IMR-90 (cell line): ENCODE measurements around the gene BNIP5. TPM values are rescaled to one million over a fixed set of nuclear protein-coding genes. Genes with fewer than 3 reads are reported as not detected.
"Not testable (repeated sequence)": the region's sequence is repeated elsewhere in the genome, so short reads cannot be mapped to it uniquely, and the experiment has no call there.

Experiments
- ATAC-seq: fragments of 200-7000 bp; cut with Tn5 transposase; 2 replicates; pipeline ENCODE4 v1.9.1; 2020; ENCODE audit warnings: low read depth, mild to moderate bottlenecking, moderate library complexity
- BruUV-seq: library from RNA; stranded (reverse); fragments of 400-500 nt; replicated peaks from 2 replicates; lab custom pipeline; 2021; lab: Mats Ljungman, UMichigan
- CTCF ChIA-PET: fragments of 300-600 bp; formaldehyde crosslinking; extraction: SDS; loops from one replicate; lab custom pipeline; 2021; ENCODE audit warnings: antibody characterized with exemption; lab: Yijun Ruan, JAX
- POLR2A ChIA-PET: fragments of 300-600 bp; sonication (Branson Sonifier 250); formaldehyde crosslinking; loops from one replicate; lab custom pipeline; 2022; ENCODE audit warnings: antibody characterized with exemption; ENCODE audit not compliant: unreplicated experiment; lab: Charles Lee
- DNase-seq: peaks from one replicate; pipeline ENCODE4 v3.0.0; 2013
- H2AFZ ChIP-seq: replicated peaks from 2 replicates; pipeline ENCODE3; 2013; ENCODE audit warnings: low read length, mild to moderate bottlenecking; ENCODE audit not compliant: poor library complexity
- H2AK5ac ChIP-seq: 2 replicates; pipeline ENCODE4 v1.6.1; 2013; ENCODE audit warnings: low read depth, low read length, inconsistent platforms
- H2AK9ac ChIP-seq: replicated peaks from 2 replicates; pipeline ENCODE3; 2013; ENCODE audit warnings: mild to moderate bottlenecking, low read depth, low read length, moderate library complexity; ENCODE audit not compliant: poor library complexity
- H2BK120ac ChIP-seq: 2 replicates; pipeline ENCODE4 v1.6.1; 2013; ENCODE audit warnings: low read depth, low read length, inconsistent platforms
- H2BK15ac ChIP-seq: 3 replicates; pipeline ENCODE4 v1.6.1; 2013; ENCODE audit warnings: low read depth, low read length, inconsistent platforms
- H2BK20ac ChIP-seq: 2 replicates; pipeline ENCODE4 v1.6.1; 2013; ENCODE audit warnings: low read depth, mild to moderate bottlenecking, inconsistent platforms, low read length, moderate library complexity
- H2BK5ac ChIP-seq: 2 replicates; pipeline ENCODE4 v1.6.1; 2013; ENCODE audit warnings: mild to moderate bottlenecking, low read depth, low read length, inconsistent platforms; ENCODE audit not compliant: poor library complexity, severe bottlenecking
- H3K14ac ChIP-seq: replicated peaks from 2 replicates; pipeline ENCODE4 v1.6.1; 2013; ENCODE audit warnings: low read depth, low read length, inconsistent platforms
- H3K18ac ChIP-seq: 2 replicates; pipeline ENCODE4 v1.6.1; 2013; ENCODE audit warnings: low read depth, low read length, control low read depth
- H3K23ac ChIP-seq: 2 replicates; pipeline ENCODE4 v1.6.1; 2013; ENCODE audit warnings: low read depth, low read length, inconsistent platforms
- H3K27ac ChIP-seq: 2 replicates; pipeline ENCODE4 v1.5.1; 2013; ENCODE audit warnings: mild to moderate bottlenecking, control low read depth, low read length; ENCODE audit not compliant: insufficient read depth
- H3K27me3 ChIP-seq: 2 replicates; pipeline ENCODE4 v1.6.1; 2013; ENCODE audit warnings: low read length; ENCODE audit not compliant: control insufficient read depth, insufficient read depth
- H3K36me3 ChIP-seq: 2 replicates; pipeline ENCODE4 v1.6.1; 2013; ENCODE audit warnings: low read length, mixed read lengths; ENCODE audit not compliant: control insufficient read depth, insufficient read depth
- H3K4ac ChIP-seq: 2 replicates; pipeline ENCODE4 v1.6.1; 2013; ENCODE audit warnings: low read depth, low read length, inconsistent platforms
- H3K4me1 ChIP-seq: 2 replicates; pipeline ENCODE4 v1.6.1; 2013; ENCODE audit warnings: low read length, mixed read lengths; ENCODE audit not compliant: control insufficient read depth, insufficient read depth
- H3K4me2 ChIP-seq: 2 replicates; pipeline ENCODE4 v1.6.1; 2013; ENCODE audit warnings: low read depth, mild to moderate bottlenecking, control low read depth, low read length, moderate library complexity
- H3K4me3 ChIP-seq: 2 replicates; pipeline ENCODE4 v1.5.1; 2013; ENCODE audit warnings: low read depth, mild to moderate bottlenecking, control low read depth, low read length, moderate library complexity; ENCODE audit not compliant: insufficient read depth
- H3K56ac ChIP-seq: 2 replicates; pipeline ENCODE4 v1.6.1; 2013; ENCODE audit warnings: low read length, inconsistent platforms; ENCODE audit not compliant: insufficient read depth; ENCODE audit errors: extremely low read depth
- H3K79me1 ChIP-seq, 2 experiments: 2 replicates each; pipeline ENCODE4 v1.6.1; 2013; ENCODE audit warnings: low read length in 2 of 2, inconsistent platforms in 1 of 2, low read depth in 1 of 2
- H3K9ac ChIP-seq: 2 replicates; pipeline ENCODE4 v1.6.1; 2013; ENCODE audit warnings: low read depth, low read length, control low read depth
- H3K9me1 ChIP-seq: 2 replicates; pipeline ENCODE4 v1.6.1; 2013; ENCODE audit warnings: low read length, inconsistent platforms; ENCODE audit not compliant: insufficient read depth
- H3K9me3 ChIP-seq: 2 replicates; pipeline ENCODE4 v1.6.1; 2013; ENCODE audit warnings: low read length; ENCODE audit not compliant: control insufficient read depth, insufficient read depth
- H4K20me1 ChIP-seq: 2 replicates; pipeline ENCODE4 v1.6.1; 2013; ENCODE audit warnings: low read length, inconsistent platforms; ENCODE audit not compliant: insufficient read depth
- H4K5ac ChIP-seq: 2 replicates; pipeline ENCODE4 v1.6.1; 2013; ENCODE audit warnings: mild to moderate bottlenecking, low read depth, low read length, control low read depth
- H4K8ac ChIP-seq, 2 experiments: 2 replicates each; pipeline ENCODE4 v1.6.1; 2013; ENCODE audit warnings: low read depth in 2 of 2, low read length in 2 of 2, control low read depth in 1 of 2, inconsistent platforms in 1 of 2
- H4K91ac ChIP-seq: 2 replicates; pipeline ENCODE4 v1.6.1; 2013; ENCODE audit warnings: low read depth, low read length, inconsistent platforms; ENCODE audit not compliant: insufficient read depth
- WGBS, 2 experiments: methylation state at CpG; one replicate each; pipeline versions ENCODE4 v1.1.5 to v1.1.7; 2013; ENCODE audit warnings: missing lambda C conversion rate in 2 of 2; ENCODE audit not compliant: insufficient read length in 1 of 2; ENCODE audit errors: extremely low coverage in 2 of 2; 5-methylcytosine and 5-hydroxymethylcytosine counted together
- dilution Hi-C: fragments of 300-500 bp; cut with HindIII; formaldehyde crosslinking; loops from one replicate; pipeline ENCODE4 v1.14.3; 2018; ENCODE audit warnings: low sequenced_read_pairs; ENCODE audit not compliant: unreplicated experiment
- in situ Hi-C: fragments of 300-500 bp; cut with MboI; formaldehyde crosslinking; loops from 3 replicates; pipeline ENCODE4 v1.14.3; 2019; ENCODE audit warnings: low sequenced_read_pairs, inconsistent platforms, mixed read lengths
- intact Hi-C: fragments of 100-400 bp; cut with micrococcal nuclease; formaldehyde crosslinking; loops from 2 replicates; pipeline ENCODE4 v1.10.0; 2022
- polyA plus RNA-seq, 3 experiments: library from polyadenylated mRNA; depleted of rRNA; stranded (reverse); fragments of >200 nt; gene quantifications; 2 replicates each; pipeline ENCODE4 v1.2.3, GENCODE V29; 2012; ENCODE audit warnings: low replicate concordance in 1 of 3
- total RNA-seq: library from RNA; depleted of rRNA; stranded (reverse); fragments of >200 nt; gene quantifications from 2 replicates; pipeline ENCODE4 v1.2.3, GENCODE V29; 2012

The BNIP5 gene
- total and polyA plus RNA-seq, 2 of the 4 experiments (the other 2 are of a cell fraction), result not detected

GRCh38 chr6:36364061-36364635 lies 27.5 kb upstream of the BNIP5 start:
- ATAC-seq, CTCF ChIA-PET, H3K23ac ChIP-seq, H3K9me3 ChIP-seq, H2BK15ac ChIP-seq, BruUV-seq, H4K20me1 ChIP-seq, H4K5ac ChIP-seq, H2AK9ac ChIP-seq, H3K4me1 ChIP-seq, H4K91ac ChIP-seq, H2BK20ac ChIP-seq, H3K79me1 ChIP-seq, intact Hi-C loops, POLR2A ChIA-PET, H3K18ac ChIP-seq, H3K4me2 ChIP-seq, H3K27ac ChIP-seq, dilution Hi-C loops, H3K9ac ChIP-seq, H2AK5ac ChIP-seq, H3K14ac ChIP-seq, H2BK120ac ChIP-seq, H3K4ac ChIP-seq, H3K9me1 ChIP-seq, H3K56ac ChIP-seq, H2AFZ ChIP-seq, in situ Hi-C loops, H2BK5ac ChIP-seq, H3K27me3 ChIP-seq, DNase-seq, H3K36me3 ChIP-seq, H3K4me3 ChIP-seq, H4K8ac ChIP-seq: not testable (repeated sequence)
- WGBS, 2 experiments, result no CpG with 5 or more reads among the region's 34 CpGs

DNA sequence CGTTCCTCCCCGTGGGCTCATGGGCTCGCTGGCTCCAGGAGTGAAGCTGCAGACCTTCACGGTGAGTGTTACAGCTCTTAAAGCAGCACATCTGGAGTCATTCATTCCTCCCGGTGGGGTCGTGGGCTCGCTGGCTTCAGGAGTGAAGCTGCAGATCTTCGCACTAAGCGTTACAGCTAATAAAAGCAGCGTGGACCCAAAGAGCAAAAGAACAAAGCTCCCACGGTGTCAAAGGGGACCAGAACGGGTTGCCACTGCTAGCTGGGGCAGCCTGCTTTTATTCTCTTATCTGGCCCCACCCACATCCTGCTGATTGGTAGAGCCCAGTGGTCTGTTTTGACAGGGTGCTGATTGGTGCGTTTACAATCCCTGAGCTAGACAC lies 26.7 kb upstream of the BNIP5 start:
- H3K36me3 ChIP-seq, DNase-seq, H3K9ac ChIP-seq, H2BK15ac ChIP-seq, H3K27ac ChIP-seq, BruUV-seq, CTCF ChIA-PET, POLR2A ChIA-PET, H3K23ac ChIP-seq, H3K4me2 ChIP-seq, H3K18ac ChIP-seq, ATAC-seq, H4K91ac ChIP-seq, in situ Hi-C loops, H3K79me1 ChIP-seq, H4K5ac ChIP-seq, H3K4ac ChIP-seq, H2BK5ac ChIP-seq, intact Hi-C loops, H2AFZ ChIP-seq, H3K4me1 ChIP-seq, H3K56ac ChIP-seq, H3K9me1 ChIP-seq, H2BK20ac ChIP-seq, H3K27me3 ChIP-seq, H2BK120ac ChIP-seq, H2AK5ac ChIP-seq, H4K8ac ChIP-seq, dilution Hi-C loops, H4K20me1 ChIP-seq, H3K9me3 ChIP-seq, H3K14ac ChIP-seq, H3K4me3 ChIP-seq, H2AK9ac ChIP-seq: not testable (repeated sequence)
- WGBS, 2 experiments, result 80% methylated on average over 1 of the region's 13 CpGs; no CpG with 5 or more reads in 1 of the 2 experiments
